ENCODE results near the gene GGTA1. TPM values are rescaled to one million over a fixed set of nuclear protein-coding genes. Genes with fewer than 3 reads are reported as not detected.

The GGTA1 gene
- total and polyA plus RNA-seq, 2 experiments from 2014 or later = 0.16 TPM; not detected in 1

- Histone ChIP-seq H3K4me3 (no peak overlapping the region), H3K36me3 (ENCODE audit: insufficient read depth) (no peaks in the 10 kb centered on the region), H3F3A (replicated peaks; ENCODE audit: low read depth) (no peaks in the 10 kb centered on the region), H3K4me2 (no peak overlapping the region), H3K4me1 (ENCODE audit: insufficient read depth) (0 out of 2 replicates have a peak, but pooled peaks cover 2% of the 10 kb centered on the region), H4K20me1 (replicated peaks; ENCODE audit: insufficient read depth) (no peaks in the 10 kb centered on the region), H3K27ac (ENCODE audit: low read depth) (no peak overlapping the region), H3K79me2 (replicated peaks; ENCODE audit: insufficient read depth) (no peaks in the 10 kb centered on the region), H3K27me3 (ENCODE audit: insufficient read depth) (peaks cover 7% of the 10 kb centered on the region; the same call in 1 of the 2 replicates), H2AFZ (no peak overlapping the region), H3K9me2 (ENCODE audit: insufficient read depth) (no peaks in the 10 kb centered on the region)
- Mint-ChIP-seq H3K36me3 (ENCODE audit: low read depth) (no peaks in the 10 kb centered on the region), H3K27ac (no peak overlapping the region), H3K4me3 (no peak overlapping the region), H3K4me1 (no peaks in the 10 kb centered on the region), H3K27me3 (ENCODE audit: insufficient read depth, low read depth, poor library complexity) (peaks cover 19% of the 10 kb centered on the region), H3K9me3 (no peaks in the 10 kb centered on the region)
- DNase-seq (ENCODE audit: low spot score) (no peak), ATAC-seq (no peak)
- TF ChIP-seq ETS1 (IDR thresholded peaks at IDR 0.05) (no peak), ZNF462 (CRISPR knock-in tag; IDR thresholded peaks at IDR 0.05) (no peak), CREB1 (CRISPR knock-in tag; IDR thresholded peaks at IDR 0.05; ENCODE audit: low read depth) (no peak), EZH2 (IDR thresholded peaks at IDR 0.05; ENCODE audit: low read depth, unreplicated experiment) (no peak), ZNF114 (CRISPR knock-in tag; IDR thresholded peaks at IDR 0.05) (no peak), ZNF331 (CRISPR knock-in tag; IDR thresholded peaks at IDR 0.05; ENCODE audit: low read depth) (no peak), JUNB (IDR thresholded peaks at IDR 0.05; ENCODE audit: unreplicated experiment) (no peak), NANOG (IDR thresholded peaks at IDR 0.05; ENCODE audit: borderline replicate concordance) (no peak)
Measured at GRCh38 chr9:121541256-121541655, 41.6 kb upstream of the GGTA1 start.

Data from GM23338 (cell line).